ENCODE measurements around the gene COL23A1.

COL23A1 gene

DNA sequence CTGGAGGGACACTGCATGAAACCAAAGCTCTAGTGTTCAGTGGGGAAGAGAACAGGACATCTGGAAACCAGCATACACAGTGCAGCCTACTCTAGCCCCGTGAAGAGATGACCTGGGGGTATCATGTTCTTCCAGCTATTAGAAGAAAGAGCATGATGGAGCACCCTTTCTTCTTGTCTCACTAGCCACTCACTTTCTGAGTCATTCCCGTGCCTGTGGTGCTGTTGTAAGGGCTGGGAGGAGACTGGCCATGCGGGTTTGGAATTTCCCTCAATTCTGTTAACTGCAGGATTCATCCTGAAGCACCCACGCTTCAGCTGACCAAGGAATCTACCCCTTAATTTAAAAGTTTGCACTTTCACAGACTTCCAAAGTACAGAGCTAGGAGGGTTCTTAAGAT, 137.0 kb downstream of the COL23A1 start:
- DNase-seq: no peak

GRCh38 chr5:178450121-178451028, 139.8 kb downstream of the COL23A1 start:
- DNase-seq: no peak

DNA sequence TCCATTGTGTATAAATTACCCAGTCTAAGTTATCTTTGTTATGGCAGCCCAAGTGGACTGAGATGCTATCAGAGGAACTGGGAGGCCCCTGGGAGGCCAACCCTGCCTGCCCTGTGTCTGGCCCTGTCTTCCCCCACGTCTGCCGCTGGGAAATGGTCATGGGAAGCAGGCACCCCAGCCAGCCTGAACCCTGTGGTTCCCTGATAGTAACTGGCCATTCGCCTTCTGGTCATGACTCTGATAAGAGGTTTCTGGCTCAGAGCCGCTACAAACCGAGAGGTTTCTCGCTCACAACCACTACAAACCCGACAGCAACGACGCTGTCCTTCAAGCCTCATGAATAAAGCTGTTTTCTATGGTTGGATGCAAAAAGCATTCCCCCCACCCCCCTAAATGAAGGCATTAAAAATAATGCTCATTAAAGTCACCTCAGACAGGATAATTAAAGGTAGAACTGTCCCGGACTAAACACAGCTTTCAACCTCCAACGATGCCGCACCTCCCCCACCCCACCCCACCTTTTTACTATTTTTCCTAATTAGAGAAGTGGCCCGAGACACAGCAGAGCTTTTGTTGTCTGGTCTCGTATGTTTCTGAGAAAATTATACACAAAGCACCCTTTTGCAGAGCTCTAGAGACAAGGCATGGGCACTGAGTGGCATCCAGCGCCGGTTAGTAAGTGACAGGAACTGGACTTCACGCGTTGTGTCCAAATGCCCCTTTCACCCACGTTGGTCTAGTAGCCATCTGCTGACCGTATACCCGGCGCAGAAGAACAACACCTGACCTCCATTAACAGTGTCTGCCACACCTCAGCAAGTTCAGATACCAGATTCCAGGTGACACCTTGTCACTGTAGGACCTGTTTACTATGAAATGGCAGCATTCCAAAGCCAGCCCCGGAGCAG, 140.8 kb downstream of the COL23A1 start:
- no peak for DNase-seq

DNA sequence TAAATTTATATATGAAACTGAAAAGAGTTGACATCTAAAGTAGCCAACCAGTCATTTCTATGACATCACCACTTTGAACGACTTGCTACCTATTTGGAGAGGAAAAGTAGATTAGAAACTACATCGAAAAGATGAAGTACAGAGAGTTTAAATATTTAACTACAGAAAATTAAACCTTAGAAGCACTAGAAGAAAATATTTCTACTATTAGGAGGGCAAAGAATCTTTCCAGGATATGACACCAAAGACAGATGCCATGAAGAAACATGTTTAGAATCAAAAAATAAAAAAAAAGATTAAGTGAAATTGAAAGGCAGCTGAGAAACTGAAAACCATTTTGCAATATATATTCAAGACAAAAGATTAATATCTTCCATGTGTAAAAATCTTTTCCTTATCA, 144.7 kb downstream of the COL23A1 start:
- DNase-seq: no peak

GRCh38 chr5:178442405-178443257, 147.6 kb downstream of the COL23A1 start:
- DNase-seq: no peak

- no peak for DNase-seq
These were observed 148.5 kb downstream of the COL23A1 start for GRCh38 chr5:178441486-178442270.

DNA sequence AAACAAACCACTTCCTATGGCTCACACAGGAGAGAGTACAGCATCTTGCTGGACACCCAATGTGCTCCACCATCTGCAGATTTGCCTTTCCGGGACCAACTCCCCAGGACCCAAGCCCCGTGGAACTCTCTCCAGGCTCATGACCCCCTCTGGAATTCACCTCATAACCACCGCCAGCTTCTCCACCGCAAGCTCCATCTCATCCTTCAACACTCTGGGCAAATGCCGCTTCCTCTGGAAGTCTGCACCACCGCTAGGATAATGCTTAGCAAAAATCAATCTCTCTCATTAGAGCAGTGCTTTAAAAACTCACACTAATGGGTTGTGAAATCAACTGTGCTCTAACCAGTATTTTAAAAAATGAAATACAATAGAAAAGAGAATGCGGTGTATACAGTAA, 150.0 kb downstream of the COL23A1 start:
- no peak for DNase-seq

DNA sequence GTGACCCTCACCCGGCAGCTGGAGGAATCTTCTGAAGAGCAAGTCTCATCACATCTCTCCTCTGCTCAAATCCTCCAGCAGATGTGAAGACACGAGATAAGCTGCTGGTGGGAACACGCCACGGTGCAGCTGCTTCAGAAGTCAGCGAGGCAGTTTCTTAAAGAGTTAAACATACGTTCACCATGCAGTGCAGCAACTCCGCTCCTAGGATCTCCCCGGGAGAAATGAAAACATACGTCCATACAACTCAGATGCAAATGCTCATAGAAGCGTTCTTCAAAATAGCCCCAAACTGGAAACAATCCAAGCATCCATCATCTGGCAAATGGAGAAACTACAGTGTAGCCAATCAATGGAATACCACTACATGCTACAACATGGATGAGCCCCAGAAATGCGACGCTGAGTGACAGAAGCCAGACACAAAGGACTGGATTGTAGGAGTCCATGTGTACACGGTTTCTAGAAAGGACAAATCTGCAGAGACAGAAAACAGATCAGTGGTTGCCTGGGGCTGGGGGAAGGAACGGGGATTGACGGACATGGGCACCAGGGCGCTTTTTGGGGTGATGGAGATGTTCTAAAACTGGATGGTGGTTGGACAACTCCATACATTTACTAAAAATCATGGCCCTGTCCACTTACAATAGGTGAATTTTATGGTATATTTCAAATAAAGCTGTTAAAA, 150.6 kb downstream of the COL23A1 start:
- no peak for DNase-seq

DNA sequence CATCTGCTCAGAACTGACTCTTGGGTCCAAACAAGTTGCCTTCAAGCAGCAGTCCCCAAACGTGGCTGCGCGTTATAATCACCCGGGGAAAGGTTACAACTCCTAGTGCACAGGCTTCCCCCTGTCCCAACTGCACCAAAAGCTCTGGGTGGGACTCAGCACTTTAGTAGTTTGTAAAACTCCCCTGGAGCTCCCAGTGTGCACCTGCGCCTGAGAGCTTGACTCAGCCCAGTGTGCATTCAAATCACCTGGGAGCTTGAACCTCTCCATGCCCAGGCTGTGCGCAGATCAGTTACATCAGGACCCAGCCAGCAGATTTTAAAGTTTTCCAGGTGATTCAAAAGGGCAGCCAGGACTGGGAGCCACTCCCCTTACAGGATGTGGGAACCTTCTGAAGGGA, 151.4 kb downstream of the COL23A1 start:
- DNase-seq: no peak

DNA sequence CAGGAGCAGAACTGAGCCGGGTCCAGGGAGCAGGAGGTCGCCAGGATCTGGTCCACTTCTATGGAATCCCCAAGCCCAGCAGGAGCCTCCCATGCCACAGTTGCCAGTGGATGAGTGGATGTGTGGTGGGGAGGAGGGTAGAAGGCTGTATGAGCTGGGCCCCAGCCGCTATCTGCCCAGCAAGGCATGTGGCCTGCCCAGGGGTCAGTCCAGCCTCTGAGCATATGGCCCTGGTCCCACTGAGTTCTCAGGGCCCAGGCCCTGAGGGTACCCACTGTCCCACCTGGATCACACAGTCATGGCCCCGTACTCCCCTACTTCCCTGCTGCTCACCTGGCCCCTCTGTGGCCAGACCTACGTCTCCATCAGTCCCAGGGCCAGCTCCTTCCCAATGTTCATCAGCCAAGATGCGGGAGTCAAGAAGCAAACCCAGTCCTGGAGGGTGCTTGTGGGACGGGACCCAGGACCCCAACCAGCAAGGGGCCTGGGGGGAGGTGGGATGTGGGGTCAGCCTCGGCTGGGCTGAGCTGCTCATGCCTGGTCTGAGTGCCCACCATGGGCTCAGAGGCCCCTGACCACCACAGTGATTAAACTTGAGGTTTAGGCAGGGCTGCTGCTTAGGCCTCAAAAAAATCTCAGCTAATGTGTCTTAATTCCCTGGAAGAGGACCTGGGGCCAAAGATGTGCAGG, 152.7 kb downstream of the COL23A1 start:
- DNase-seq: no peak

- DNase-seq: no peak
These were observed 153.8 kb downstream of the COL23A1 start for GRCh38 chr5:178436326-178436940.

GRCh38 chr5:178435321-178436238, 154.6 kb downstream of the COL23A1 start:
- no peak for DNase-seq

DNA sequence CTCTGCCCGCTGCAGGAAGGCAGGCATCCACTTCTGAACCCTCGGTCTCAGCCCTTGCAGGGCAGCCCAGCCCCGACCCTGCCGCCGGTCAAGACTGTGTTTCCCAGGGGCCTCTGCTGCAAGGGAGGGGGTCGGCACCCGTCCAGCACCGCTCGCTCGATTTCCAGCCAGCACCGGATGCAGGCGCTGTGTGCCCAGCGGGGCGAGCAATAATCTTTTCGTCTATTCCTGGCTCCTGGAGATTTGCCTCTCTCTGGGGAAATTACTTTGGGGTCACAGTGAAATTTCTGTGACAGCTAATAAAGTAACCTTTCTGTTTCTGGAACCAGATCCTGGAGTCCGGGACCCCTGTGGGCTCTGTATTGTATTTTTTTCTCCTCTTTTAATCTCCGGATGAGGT, 155.3 kb downstream of the COL23A1 start:
- no peak for DNase-seq

DNA sequence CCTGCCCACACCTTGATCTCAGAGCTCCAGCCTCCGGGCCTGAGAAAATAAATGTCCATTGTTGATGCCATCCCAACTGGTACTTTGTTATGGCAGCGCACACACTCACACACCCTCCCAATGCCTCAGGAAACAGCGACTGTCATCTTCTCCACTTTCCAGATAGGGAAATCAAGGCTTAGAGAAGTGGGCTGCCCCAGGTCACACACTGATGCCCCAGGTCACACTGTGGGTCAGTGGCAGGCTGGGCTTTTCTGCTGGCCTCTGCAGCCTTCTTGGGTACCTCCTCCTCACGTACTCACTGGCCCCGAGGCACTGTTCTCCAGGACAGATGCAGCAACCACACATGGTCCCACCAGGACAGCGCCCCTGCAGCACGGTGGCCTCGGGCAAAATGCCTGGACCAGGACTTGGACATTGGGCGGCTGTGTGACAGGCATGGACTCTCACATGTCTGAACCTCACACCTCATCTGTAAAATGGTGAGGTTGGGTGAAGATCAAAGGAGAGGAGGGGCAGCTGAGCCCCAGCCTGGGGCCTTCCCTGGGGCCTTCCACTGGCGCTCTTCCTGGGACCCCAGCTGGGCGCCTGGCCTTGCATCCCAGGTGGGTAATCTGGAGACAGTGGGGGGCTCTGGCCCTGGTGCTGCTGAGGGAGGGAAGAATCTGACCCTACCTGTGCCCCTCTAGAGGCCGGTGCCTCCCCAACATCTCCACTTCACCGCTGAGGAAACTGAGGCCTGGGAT, 156.0 kb downstream of the COL23A1 start:
- DNase-seq: no peak

DNA sequence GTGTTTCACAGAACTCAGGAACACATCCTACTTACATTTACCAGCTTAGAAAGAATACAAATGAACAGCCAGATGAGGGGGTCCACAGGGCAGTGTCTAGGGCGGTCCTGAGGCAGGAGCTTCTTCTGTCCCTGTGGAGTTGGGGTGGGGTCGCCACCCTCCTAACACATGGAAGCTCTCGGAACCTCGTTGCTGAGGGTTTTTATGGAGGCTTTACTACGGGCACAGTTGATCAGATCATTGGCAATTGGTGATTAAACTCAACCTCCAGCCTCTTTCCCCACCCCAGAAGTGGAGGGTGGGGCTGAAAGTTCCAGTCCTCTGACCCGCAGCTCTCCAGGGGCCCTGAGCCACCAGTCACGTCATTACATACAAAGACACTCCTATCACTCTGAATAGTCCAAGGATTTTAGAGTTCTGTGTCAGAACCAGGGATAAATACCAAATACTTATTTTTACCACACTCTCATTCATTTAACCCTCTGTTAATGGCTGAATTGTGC, 156.9 kb downstream of the COL23A1 start:
- no peak for DNase-seq

- DNase-seq: no peak
These were observed 157.5 kb downstream of the COL23A1 start for GRCh38 chr5:178432421-178433272.

GRCh38 chr5:178431782-178432165, 158.4 kb downstream of the COL23A1 start:
- DNase-seq: no peak
